C4-2B (cell line): ENCODE measurements around the gene THRAP3.

ENCODE experiments used
- ZFX ChIP-seq: fragments of 450-650 bp; IDR thresholded peaks from 2 replicates; pipeline ENCODE4 v1.6.1; 2017
- TF ChIP-seq, protein P1 (sequence below): fragments of 450-650 bp; conservative IDR thresholded peaks from 2 replicates; pipeline ENCODE4 v1.5.1; 2017; ENCODE audit warnings: mild to moderate bottlenecking

- TF ChIP-seq, protein P1, sequence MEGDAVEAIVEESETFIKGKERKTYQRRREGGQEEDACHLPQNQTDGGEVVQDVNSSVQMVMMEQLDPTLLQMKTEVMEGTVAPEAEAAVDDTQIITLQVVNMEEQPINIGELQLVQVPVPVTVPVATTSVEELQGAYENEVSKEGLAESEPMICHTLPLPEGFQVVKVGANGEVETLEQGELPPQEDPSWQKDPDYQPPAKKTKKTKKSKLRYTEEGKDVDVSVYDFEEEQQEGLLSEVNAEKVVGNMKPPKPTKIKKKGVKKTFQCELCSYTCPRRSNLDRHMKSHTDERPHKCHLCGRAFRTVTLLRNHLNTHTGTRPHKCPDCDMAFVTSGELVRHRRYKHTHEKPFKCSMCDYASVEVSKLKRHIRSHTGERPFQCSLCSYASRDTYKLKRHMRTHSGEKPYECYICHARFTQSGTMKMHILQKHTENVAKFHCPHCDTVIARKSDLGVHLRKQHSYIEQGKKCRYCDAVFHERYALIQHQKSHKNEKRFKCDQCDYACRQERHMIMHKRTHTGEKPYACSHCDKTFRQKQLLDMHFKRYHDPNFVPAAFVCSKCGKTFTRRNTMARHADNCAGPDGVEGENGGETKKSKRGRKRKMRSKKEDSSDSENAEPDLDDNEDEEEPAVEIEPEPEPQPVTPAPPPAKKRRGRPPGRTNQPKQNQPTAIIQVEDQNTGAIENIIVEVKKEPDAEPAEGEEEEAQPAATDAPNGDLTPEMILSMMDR: no peak
- no peak for TF ChIP-seq ZFX
These were observed 6.9 kb downstream of the THRAP3 start for GRCh38 chr1:36231191-36231590.
